HG02759 (cell line): ENCODE data around the gene PRMT3.
"Not testable (repeated sequence)": the region's sequence is repeated elsewhere in the genome, so short reads cannot be mapped to it uniquely, and the experiment has no call there.

ENCODE experiments used
- ATAC-seq: cut with Tn5 transposase; IDR thresholded peaks from one replicate; pipeline ENCODE4 v1.9.1; 2021; ENCODE audit warnings: mild to moderate bottlenecking, moderate library complexity; ENCODE audit not compliant: unreplicated experiment

Gene PRMT3

DNA sequence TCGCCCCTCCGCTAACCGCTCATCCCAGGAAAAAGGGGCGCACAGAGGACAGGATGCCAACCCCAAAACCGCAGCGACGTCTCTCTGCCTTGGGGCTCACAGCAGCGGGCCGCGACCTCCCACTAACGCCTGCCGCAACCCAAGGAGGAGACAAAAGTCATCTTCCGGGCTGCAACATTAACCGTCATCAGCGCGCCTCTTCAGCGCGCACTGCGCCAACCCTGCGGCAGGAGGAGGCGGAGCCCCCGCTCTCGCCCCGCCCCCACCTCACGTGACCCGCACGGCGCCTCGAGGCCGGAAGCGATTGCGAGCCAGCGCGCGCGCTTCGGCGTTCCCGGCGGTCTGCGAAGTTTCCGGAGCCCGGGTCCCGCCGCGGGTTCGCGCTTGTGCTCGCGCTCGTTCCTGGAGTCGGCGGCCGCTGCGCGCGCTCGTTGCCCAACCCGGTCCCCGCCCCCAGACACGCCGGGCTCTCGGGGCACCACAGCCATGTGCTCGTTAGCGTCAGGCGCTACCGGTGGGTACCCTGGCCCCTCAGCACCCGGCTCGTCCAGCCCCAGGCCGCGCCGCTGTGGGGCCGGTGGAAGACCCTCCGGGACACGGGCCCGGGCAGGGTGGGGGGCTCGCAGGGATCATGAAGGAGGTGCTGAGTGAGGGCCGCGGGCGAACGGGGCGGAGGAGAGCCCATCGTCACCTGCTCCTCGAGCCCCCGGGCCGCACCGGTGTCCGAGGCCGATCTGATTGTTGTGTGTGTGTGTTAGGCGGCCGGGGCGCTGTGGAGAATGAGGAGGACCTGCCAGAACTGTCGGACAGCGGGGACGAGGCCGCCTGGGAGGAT is at the start of gene PRMT3:
Gene PRMT3, plus strand, starts transcription at position 456 of the 835 bp plus-strand sequence. Its CDS starts 31 bp downstream, at position 487.
- ATAC-seq = peak; percentile 85

DNA sequence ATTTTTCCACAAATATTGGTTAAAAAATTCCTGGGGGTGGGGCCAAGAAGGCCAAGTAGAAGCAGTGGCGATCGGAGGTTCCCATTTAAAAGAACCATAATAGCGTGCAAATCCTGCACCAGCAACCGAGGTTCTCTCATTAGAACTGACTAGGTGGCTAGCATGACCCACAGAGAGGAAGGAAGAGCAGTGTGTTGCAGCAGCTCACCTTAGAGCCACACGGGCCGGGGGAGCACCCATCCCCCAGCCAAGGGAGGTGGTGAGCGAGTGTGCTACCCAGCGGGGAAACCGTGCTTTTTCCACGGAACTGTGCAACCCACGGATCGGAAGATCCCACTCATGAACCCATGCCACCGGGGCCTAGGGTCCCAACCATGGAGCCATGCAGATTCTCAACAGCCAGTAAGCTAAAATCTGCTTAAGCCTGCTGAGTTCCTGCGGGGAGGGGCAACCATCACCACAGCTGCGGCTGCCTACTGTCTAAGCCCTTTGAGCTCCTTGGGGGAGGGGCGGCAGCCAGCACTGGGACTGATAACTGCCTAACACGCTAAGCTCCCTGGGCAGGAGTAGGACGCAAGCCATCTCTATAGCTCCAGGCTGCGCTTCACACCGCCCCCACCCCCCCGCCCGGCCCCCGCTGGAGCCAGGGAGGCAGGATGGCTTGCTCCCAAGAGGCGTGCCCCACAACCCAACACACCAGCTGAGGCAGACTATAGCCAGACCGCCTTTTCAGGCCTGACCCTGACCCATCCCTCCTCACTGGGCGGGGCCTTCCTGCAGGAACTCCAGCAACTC is 45.0 kb upstream of the PRMT3 start:
- no peak for ATAC-seq

DNA sequence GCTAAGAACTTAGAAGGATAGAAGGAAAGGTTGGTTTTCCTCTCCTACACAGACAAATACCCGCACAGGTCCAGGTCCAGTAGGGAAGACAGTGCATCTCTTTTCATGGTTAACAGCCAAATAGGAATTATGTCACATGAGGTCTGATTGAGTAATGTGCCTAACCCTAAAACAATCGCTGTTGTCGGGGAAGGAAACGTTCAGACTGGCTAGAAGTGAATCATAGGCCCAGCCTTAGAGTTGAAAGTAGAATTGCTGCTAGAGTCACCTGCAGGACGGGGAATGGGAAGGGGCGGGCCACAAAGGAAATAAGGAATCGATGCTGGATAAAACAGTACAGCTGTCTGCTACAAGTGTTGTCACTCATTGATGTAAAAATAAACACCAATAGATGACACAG is 36.4 kb upstream of the PRMT3 start:
- ATAC-seq = no peak

DNA sequence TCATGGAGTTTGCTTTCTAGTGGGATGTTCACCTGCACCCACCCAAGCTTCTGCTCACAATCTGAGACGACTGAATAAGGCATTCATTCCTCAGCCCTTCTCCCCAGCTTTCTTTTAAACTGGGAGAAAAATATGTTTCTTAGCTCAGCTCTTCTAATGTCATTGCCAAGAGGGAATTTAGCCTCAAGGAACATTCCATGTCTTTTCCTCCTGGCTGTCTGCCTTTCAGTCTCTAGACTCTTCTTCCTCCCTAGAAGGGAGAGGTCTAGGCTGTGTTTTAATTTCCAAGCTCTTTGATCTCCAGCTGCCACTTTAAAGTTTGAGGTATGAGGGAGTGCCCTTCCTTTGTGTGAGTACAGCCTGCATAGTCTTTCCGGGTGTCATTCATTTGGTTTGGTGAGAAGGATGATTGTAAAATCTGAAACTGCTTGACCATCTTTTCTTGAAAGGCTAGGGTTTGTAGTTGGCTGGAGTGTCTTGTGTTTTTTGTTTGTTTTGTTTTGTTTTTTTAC is 35.7 kb upstream of the PRMT3 start:
- no peak for ATAC-seq

DNA sequence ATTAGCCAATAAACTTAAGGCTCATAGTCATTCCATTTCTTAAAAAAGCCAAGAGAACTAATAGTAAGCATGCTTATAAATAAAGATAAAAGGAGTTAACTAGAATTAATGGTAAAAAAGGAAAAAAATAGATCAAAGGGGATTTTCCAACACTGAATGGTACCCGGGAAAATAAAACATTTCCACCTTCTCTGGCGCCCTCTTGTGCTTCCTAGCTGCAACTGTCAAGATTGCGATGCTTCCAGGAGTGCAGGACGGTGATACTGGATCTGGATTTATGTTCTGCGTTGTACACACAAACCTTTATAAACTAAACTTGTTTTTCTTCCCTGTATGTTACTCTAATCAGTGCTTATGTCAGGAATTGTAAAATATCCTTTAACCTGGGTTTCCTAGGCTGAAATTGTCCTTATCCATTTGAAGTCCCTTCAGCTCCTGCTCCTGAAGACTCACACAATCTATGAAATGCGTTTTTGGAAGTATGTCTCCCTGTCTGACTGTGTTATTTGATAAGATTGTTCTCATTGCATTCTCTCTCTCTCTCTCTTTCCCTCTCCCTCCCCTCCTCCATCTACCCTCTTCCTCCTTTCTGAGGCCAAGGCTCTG is 33.6 kb upstream of the PRMT3 start:
- ATAC-seq = peak; percentile 47

GRCh38 chr11:20355221-20356219 is 32.0 kb upstream of the PRMT3 start:
- peak; percentile 84 for ATAC-seq

- no peak for ATAC-seq
Observed at GRCh38 chr11:20357150-20357549, 30.4 kb upstream of the PRMT3 start.

- ATAC-seq = peak; percentile 35
Observed at GRCh38 chr11:20360650-20361049, 26.9 kb upstream of the PRMT3 start.

DNA sequence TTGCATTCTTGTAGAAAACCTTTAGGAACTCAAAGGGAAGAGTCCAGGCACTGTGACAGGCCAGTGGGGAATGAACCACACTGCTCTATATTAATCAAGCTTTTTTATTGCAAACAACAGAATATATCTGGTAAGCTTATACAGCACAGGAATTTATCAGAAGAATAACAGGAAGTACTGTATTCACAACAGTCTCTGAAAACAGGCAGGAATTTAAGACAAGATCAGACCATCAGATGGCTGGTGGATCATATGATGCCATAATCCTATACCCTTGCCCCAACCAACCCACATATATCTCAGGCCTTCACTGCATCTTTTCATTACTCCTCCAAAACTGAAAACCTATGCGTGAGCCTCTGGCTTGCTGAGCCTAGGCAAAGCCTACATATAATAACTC is 25.0 kb upstream of the PRMT3 start:
- ATAC-seq = no peak

GRCh38 chr11:20363149-20363499 is 24.4 kb upstream of the PRMT3 start:
- no peak for ATAC-seq

- ATAC-seq = peak; percentile 97
Observed at GRCh38 chr11:20363500-20364340, 23.8 kb upstream of the PRMT3 start, which contains the start of gene HTATIP2. Gene HTATIP2 (plus strand): TSS chr11:20363714. CDS start chr11:20364238, 524 bp downstream.

GRCh38 chr11:20364341-20364792 is 23.1 kb upstream of the PRMT3 start:
- no peak for ATAC-seq

DNA sequence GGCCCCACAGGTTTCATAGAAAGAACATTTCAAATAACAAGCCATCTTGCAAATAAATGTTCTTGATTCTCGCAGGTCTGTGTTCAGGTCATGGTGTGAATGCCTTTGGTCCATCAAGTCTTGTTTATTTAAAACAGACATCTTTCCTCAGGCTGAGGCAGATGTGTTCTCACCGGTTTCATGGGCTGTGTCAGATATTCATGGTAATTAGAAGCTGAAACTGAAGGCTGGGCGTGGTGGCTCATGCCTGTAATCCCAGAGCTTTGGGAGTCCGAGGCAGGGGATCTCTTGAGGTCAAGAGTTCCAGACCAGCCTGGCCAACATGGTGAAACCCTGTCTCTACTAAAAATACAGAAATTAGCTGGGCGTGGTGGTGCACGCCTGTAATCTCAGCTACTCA is 22.1 kb upstream of the PRMT3 start:
- not testable (repeated sequence) for ATAC-seq

GRCh38 chr11:20367313-20367948 is 20.1 kb upstream of the PRMT3 start:
- ATAC-seq = no peak

GRCh38 chr11:20368438-20368837 is 19.1 kb upstream of the PRMT3 start:
- no peak for ATAC-seq

GRCh38 chr11:20369826-20370225 is 17.7 kb upstream of the PRMT3 start:
- no peak for ATAC-seq

- ATAC-seq = no peak
Observed at GRCh38 chr11:20372081-20372626, 15.4 kb upstream of the PRMT3 start.

DNA sequence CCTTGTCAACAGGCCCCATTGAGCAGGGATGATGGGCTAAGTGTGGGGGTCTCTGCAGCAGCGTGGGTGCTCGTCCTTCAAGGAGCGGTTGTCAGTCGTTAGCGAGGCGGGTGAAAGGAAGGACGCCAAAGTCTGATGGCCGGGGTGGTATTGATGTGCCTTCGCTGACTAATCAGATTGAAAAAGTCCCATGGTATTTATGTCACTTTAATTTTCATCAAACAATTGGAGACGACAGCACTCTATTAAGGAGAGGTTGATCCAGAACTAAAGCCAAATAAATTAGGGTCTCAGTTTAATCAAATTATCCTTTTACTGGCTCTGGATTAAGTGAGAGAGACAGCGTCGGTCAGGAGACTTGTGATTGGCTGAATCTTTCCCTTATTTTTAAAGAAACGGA is 14.4 kb upstream of the PRMT3 start:
- ATAC-seq = no peak
